Duodenal mucosa (tissue), 2 donors: ENCODE measurements around the gene C10orf90.

ENCODE experiments used
- H3K27ac ChIP-seq: one replicate; pipeline ENCODE4 v1.7.0; 2013; ENCODE audit warnings: low read depth, low read length
- H3K27me3 ChIP-seq, 2 donors: one replicate each; pipeline ENCODE4 v1.7.0; 2013; ENCODE audit warnings: low read length in 2 of 2, control low read depth in 1 of 2; ENCODE audit not compliant: insufficient read depth in 2 of 2, control insufficient read depth in 1 of 2
- H3K36me3 ChIP-seq, 2 donors: one replicate each; pipeline ENCODE4 v1.7.0; 2013; ENCODE audit warnings: low read length in 2 of 2, control low read depth in 1 of 2; ENCODE audit not compliant: insufficient read depth in 2 of 2, control insufficient read depth in 1 of 2
- H3K4me1 ChIP-seq, 2 donors: one replicate each; pipeline ENCODE4 v1.7.0; 2013; ENCODE audit warnings: low read length in 2 of 2, control low read depth in 1 of 2; ENCODE audit not compliant: insufficient read depth in 2 of 2, control insufficient read depth in 1 of 2
- H3K4me3 ChIP-seq, 2 donors: one replicate each; pipeline ENCODE4 v1.7.0; 2013; ENCODE audit warnings: low read length in 2 of 2, low read depth in 1 of 2
- H3K9ac ChIP-seq, 2 donors: one replicate each; pipeline ENCODE4 v1.7.0; 2013; ENCODE audit warnings: low read length in 2 of 2, low read depth in 1 of 2
- H3K9me3 ChIP-seq, 2 donors: one replicate each; pipeline ENCODE4 v1.7.0; 2013; ENCODE audit warnings: low read length in 2 of 2, control low read depth in 1 of 2; ENCODE audit not compliant: control insufficient read depth in 1 of 2

The C10orf90 gene

DNA sequence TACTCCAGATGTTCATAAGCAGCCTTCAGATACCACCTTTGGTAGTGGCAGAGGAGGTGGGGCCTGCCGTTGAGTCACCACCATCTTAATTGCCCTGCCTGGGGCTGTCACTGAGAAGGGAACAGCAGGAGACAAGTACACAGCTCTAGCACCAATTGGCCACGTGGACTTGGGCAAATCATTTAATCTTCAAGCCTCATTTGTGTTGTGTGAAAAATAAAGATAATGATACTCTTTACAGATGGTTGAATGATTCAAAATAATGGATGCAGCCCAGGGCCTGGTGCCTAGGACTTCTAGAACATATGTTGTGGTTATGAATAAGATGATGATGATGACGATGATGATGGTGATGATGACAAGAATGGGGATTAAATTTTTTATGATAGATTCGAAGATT, 170.3 kb downstream of the C10orf90 start:
- no peaks in the 10 kb centered on the region for H3K27me3 ChIP-seq
- no peak overlapping the region for H3K4me3 ChIP-seq
- H3K27ac ChIP-seq = no peak overlapping the region
- no peaks in the 10 kb centered on the region for H3K36me3 ChIP-seq
- no peaks in the 10 kb centered on the region for H3K9me3 ChIP-seq
- H3K4me1 ChIP-seq = no peaks in the 10 kb centered on the region
- no peak overlapping the region for H3K9ac ChIP-seq

DNA sequence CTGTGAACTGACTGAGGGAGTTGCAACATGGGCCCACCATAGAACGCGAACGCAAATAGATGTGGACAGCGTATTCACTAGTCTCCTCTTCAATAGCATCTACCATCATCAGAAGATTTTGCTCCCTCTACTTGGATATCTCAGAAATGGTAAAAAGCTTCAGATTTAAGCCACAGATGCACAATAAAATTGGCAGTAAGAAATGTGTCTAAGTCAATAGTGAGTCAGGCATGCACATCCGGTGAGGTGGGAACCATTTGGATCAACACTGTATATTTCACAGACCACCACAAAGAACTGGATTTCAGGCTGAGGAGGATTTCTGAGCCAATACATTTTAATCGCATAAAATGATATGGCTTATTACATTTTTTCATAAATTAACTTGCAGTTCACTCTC, 170.7 kb downstream of the C10orf90 start:
- Histone ChIP-seq H3K27ac (no peak overlapping the region), H3K9ac (no peak overlapping the region), H3K27me3 (no peaks in the 10 kb centered on the region), H3K36me3 (no peaks in the 10 kb centered on the region), H3K4me3 (no peak overlapping the region), H3K4me1 (no peaks in the 10 kb centered on the region), H3K9me3 (no peaks in the 10 kb centered on the region)

DNA sequence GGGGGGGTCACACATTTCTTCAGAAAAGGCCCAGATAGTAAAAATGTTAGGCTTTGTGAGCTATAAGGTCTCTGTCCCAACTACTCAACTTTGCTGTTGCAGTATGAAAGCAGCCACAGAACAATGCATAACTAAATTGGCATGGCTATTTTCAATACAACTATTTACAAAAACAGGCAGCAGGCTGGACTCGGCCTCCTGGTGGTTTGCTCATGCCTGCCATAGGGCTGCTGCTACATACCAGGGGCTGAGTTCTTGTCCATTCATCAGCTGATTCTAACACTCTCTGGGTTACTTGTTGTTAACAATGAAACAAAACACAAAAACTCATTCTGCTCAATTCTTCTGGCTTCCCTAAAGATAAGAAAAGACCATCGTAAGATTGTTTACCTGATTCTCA, 172.8 kb downstream of the C10orf90 start:
- Histone ChIP-seq H3K4me1 (no peaks in the 10 kb centered on the region), H3K27me3 (no peaks in the 10 kb centered on the region), H3K9me3 (no peaks in the 10 kb centered on the region), H3K36me3 (no peaks in the 10 kb centered on the region), H3K27ac (no peak overlapping the region), H3K4me3 (no peak overlapping the region), H3K9ac (no peak overlapping the region)

DNA sequence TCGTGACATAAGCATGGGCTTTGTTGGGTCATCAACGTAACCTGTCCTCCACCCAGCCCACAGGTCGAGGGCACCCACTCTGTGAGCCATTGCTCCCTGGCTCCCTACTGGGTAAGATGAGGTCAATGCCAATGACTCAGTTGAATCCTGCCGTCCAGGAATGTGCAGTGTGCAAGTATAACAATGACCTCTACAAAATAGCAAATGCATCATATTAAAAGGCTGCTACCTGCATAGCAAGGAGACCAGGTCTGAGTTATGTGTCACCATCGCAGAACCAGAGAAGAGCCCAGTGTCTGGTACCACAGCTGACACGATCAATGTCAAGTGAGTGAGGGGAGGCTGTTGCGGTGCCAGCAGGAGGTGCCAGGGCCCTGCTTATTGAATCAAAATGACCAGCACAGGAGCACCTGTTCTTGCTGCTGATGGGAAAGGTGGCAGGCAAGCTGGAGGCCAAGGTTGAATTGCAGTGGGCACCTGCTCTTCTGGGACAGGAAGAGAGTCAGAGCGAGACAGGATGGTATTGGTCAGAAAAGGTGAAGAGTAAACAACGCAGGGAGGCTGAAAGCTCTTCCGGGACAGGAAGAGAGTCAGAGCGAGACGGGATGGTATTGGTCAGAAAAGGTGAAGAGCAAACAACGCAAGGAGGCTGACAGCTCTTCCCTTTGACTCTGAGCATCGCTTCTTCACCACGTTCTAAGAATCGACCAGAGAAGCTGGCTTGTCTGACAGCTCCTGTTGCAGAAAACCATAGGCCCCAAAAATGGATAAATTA, 173.5 kb downstream of the C10orf90 start:
- Histone ChIP-seq H3K27me3 (no peaks in the 10 kb centered on the region), H3K4me1 (no peaks in the 10 kb centered on the region), H3K36me3 (no peaks in the 10 kb centered on the region), H3K4me3 (no peak overlapping the region), H3K9ac (no peak overlapping the region), H3K9me3 (no peaks in the 10 kb centered on the region), H3K27ac (no peak overlapping the region)

DNA sequence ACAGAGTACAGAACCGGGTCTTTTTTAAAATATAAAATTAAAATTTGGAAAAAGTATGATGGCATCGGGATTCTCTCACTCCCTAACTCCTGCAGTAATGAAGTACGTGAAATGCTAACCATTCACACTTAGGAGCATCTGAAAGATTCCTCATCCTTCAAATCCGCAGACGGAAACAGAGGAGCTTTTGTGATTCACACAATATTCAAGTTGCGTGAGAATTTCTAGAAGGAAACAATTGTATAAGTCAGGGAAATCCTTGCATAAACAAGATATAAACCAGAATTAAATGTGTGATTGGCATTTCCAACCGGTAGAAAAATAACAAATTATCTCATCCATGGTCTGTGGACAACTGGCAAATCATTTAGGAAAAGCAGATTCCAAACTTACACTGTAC, 179.0 kb downstream of the C10orf90 start:
- H3K27ac ChIP-seq = no peak overlapping the region
- H3K36me3 ChIP-seq = no peaks in the 10 kb centered on the region
- no peaks in the 10 kb centered on the region for H3K9me3 ChIP-seq
- H3K4me3 ChIP-seq = no peak overlapping the region
- H3K4me1 ChIP-seq = no peaks in the 10 kb centered on the region
- no peak overlapping the region for H3K9ac ChIP-seq
- H3K27me3 ChIP-seq = no peaks in the 10 kb centered on the region

DNA sequence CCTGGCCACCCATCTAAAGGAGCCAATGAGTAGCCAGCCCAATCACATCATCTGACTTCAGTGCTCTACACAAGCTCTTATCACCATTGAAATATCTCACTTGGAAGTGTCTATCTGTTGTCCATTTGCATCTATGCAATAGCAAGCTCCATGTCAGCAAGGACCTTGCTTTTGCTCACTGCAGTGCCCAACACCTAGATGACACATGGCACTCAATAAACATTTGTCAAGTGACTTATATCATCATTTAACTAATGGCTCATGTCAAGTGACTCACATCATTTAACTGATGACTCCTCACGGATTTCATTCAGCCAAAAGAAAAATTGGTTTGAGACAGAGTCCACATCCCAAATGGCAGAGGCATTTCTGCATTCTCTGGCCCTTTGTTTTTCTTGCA, 189.3 kb downstream of the C10orf90 start:
- Histone ChIP-seq H3K27ac (no peak overlapping the region), H3K36me3 (no peaks in the 10 kb centered on the region)

DNA sequence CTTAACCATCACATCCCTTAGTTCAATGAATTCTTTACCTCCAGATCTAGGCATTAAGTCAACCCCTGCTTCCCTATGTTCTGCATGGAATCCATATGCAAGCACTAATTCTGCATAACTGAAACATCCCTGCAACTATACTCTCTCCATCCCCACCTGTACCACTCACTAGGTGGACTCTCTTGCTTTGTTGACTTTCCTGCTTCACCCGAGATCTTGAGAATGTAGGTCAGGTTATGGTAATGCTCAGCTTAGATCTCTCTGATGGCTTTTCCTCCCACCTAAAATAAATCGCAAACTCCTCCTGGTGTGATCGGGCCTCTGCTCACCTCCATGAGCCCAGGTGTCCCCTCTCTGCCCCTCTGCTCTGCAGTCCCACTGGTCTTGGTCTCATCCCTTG, 189.8 kb downstream of the C10orf90 start:
- Histone ChIP-seq H3K36me3 (no peaks in the 10 kb centered on the region), H3K4me1 (no peaks in the 10 kb centered on the region), H3K27me3 (no peaks in the 10 kb centered on the region), H3K27ac (no peak overlapping the region), H3K9me3 (peaks cover 0 to 3% of the 10 kb centered on the region in 2 donors), H3K9ac (no peak overlapping the region), H3K4me3 (no peak overlapping the region)

More for the DNA sequence above, 189.3 kb downstream of the C10orf90 start:
- no peak overlapping the region for H3K9ac ChIP-seq
- peaks cover 0 to 3% of the 10 kb centered on the region in 2 donors for H3K9me3 ChIP-seq
- no peaks in the 10 kb centered on the region for H3K27me3 ChIP-seq
- H3K4me3 ChIP-seq = no peak overlapping the region
- no peaks in the 10 kb centered on the region for H3K4me1 ChIP-seq

DNA sequence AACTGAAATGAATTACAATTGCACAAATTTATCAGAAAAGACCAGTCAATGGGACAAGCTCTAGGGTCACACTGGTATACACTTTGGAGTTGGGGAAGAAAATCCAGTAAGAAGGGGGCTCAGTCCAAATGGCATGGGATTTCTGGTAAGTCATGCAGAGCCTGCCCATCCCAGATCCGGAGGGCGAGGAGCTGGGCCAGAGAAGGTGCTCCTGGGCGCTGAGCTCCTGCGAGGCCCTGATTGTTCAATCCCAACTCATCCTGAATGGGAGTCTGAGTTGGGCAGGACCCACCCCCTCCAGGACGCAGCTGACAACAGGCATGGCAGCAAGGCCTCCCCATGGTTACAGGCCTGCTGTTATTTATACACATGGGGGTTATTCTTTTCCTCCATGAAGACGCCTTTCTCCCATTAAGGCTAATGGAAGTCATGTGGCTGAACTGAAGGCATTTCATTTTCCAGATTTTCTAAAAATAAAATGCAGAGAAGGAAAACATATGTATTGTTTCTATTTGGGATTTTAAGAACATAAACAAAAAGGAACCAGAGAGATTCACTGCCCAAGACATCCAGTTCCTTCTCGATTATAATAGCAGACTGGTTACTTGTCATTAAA, 191.1 kb downstream of the C10orf90 start:
- Histone ChIP-seq H3K36me3 (no peaks in the 10 kb centered on the region), H3K9me3 (no peaks in the 10 kb centered on the region), H3K4me1 (no peaks in the 10 kb centered on the region), H3K27ac (no peak overlapping the region), H3K9ac (no peak overlapping the region), H3K4me3 (no peak overlapping the region), H3K27me3 (no peaks in the 10 kb centered on the region)

DNA sequence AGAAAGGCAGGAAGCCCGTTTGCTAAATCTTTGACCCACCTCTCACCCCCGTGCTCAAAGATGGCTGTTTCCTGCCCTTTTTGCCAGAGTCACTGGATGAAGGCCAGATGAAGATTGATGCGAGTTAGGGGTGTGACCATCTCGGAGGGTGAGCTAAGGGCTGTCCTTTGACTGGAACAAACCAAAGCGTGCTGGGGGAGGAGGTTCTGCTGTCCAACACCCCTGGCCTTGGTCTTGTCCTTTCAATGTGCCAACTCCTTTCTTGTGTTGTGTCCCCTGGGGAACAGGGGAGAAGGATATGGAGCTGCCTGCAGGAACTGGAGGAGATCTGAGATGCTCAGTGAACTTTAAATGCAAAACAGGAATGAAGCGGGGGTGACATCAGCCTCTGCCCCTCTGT, 191.9 kb downstream of the C10orf90 start:
- no peaks in the 10 kb centered on the region for H3K27me3 ChIP-seq
- H3K4me1 ChIP-seq = no peaks in the 10 kb centered on the region
- H3K36me3 ChIP-seq = no peaks in the 10 kb centered on the region
- H3K9ac ChIP-seq = no peak overlapping the region
- H3K4me3 ChIP-seq = no peak overlapping the region
- H3K9me3 ChIP-seq = no peaks in the 10 kb centered on the region
- no peak overlapping the region for H3K27ac ChIP-seq

DNA sequence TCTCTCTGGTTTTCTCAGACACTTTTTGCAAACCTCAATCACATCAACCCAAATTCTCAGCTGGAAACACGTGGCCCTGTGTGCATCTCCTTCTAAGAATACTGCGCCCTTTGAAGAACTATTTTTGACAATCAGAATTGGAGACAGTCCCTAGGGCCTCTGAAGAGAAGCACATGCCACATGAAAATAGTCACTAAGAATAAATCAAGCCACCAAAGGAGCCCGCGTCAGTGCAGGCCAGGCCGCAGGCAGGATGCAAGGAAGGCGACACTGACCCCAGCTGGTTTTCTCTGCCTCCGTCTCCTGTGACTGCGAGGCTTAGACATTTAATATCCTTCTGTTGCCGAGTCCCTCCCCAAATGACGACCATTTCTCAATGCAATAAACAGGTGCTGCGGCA, 194.2 kb downstream of the C10orf90 start:
- H3K9me3 ChIP-seq = no peaks in the 10 kb centered on the region
- no peaks in the 10 kb centered on the region for H3K27me3 ChIP-seq
- no peak overlapping the region for H3K9ac ChIP-seq
- no peaks in the 10 kb centered on the region for H3K36me3 ChIP-seq
- H3K4me3 ChIP-seq = no peak overlapping the region
- no peak overlapping the region for H3K27ac ChIP-seq
- no peaks in the 10 kb centered on the region for H3K4me1 ChIP-seq
